ENCODE data around the gene TNFAIP8L1.

The TNFAIP8L1 gene

DNA sequence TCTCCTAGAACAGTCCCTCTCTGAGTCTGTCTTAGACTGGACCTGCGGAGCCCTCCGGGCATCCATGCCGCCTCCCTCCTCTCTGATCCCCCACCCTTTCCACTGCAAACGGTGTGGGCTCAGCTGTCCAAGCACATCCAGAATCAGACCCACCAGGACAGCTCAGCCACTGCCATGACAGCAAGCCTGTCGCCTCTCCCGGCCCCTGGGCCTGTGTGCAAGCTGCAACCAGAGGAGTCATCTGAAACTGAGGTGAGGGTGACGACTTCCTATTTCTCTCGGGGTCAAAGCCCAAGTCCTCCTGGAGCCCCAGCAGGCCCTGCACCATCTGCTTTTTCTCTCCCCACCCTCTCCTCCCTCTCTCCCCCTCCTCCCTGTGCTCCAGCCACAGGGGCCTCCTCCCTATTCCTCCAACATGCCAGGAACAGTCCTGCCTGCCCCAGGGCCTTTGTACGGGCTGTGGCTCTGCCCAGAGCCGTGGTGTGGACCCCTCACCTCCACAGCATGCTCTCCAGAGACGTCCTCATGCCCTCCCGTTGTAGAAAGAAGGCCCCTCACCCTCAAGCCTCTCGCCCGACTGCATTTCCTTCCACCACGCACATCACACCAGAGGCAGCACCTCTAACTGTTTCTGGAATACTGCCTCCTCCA, 54.3 kb downstream of the TNFAIP8L1 start:
- TF ChIP-seq, protein P1, sequence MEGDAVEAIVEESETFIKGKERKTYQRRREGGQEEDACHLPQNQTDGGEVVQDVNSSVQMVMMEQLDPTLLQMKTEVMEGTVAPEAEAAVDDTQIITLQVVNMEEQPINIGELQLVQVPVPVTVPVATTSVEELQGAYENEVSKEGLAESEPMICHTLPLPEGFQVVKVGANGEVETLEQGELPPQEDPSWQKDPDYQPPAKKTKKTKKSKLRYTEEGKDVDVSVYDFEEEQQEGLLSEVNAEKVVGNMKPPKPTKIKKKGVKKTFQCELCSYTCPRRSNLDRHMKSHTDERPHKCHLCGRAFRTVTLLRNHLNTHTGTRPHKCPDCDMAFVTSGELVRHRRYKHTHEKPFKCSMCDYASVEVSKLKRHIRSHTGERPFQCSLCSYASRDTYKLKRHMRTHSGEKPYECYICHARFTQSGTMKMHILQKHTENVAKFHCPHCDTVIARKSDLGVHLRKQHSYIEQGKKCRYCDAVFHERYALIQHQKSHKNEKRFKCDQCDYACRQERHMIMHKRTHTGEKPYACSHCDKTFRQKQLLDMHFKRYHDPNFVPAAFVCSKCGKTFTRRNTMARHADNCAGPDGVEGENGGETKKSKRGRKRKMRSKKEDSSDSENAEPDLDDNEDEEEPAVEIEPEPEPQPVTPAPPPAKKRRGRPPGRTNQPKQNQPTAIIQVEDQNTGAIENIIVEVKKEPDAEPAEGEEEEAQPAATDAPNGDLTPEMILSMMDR (IDR thresholded peaks at IDR 0.05; ENCODE audit: insufficient read depth, low read depth, low read length, missing control alignments): no peak
- no peak for DNase-seq (ENCODE audit: low read depth)
- no peak overlapping the region for H3K4me3 ChIP-seq (ENCODE audit: low read depth, low read length)

DNA sequence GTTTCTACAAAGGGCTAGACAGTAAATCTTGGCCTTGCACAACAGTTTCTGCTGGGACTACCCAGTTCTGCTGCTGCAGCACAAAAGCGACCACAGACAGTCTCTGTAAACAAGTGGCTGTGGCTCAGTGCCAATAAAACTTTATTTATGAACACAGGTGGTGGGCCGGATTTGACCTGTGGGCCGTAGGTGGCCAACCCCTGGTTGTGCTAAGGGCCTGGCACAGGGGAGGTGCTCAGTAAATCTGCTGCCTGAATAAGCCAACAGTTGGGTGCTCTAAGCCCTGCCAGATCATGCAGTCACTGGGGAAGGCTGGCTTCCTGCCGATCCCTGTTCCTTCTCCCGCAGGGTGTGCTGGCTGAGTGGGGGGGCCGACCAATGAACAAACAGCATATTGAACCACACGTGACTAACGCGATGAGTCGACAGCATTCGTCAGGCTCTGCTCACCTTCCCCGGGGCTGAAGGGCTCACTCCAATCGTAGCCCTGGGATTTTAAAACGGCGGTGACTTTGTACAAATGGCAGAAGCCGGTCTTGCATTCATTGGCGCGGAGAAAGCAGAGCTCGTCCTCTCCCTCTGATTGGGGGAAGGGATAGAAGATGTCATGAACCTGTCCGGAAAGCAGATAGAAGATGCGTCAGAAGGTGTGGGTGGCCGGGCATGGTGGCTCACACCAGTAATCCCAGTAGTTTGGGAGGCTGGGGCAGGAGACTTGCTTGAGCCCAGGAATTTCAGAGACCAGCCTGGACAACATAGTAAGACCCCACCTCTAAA, 55.1 kb downstream of the TNFAIP8L1 start:
- H3K4me3 ChIP-seq (ENCODE audit: low read depth, low read length): no peak overlapping the region
- DNase-seq (ENCODE audit: low read depth): no peak
- TF ChIP-seq, protein P1 (IDR thresholded peaks at IDR 0.05; ENCODE audit: insufficient read depth, low read depth, low read length, missing control alignments): no peak

DNA sequence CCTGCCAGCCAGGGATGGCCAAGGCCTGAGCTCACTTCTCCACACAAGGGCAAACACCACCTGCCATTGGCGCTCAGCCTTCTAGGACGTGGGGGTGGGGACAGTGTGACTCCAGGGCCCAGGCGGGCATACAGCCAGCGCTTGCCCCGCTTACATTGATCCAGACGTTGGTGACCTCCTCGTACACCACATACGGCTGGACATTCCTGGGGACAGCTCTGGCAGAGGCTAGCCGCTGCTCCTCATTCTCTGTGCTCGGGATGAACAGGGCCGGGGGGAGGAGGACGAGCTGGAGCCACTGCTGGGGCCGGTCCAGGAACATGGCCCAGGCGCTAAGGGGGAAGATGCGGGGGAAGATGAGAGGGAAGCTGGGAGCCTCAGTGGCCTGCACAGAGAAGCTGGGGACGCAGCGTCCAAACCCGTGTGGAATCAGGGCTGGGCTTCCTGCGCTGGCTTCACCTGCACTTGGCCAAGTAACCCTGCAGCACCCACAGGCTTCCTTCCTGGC, 56.0 kb downstream of the TNFAIP8L1 start:
- TF ChIP-seq, protein P1 (IDR thresholded peaks at IDR 0.05; ENCODE audit: insufficient read depth, low read depth, low read length, missing control alignments): no peak
- DNase-seq (ENCODE audit: low read depth): no peak
- H3K4me3 ChIP-seq (ENCODE audit: low read depth, low read length): no peak overlapping the region

DNA sequence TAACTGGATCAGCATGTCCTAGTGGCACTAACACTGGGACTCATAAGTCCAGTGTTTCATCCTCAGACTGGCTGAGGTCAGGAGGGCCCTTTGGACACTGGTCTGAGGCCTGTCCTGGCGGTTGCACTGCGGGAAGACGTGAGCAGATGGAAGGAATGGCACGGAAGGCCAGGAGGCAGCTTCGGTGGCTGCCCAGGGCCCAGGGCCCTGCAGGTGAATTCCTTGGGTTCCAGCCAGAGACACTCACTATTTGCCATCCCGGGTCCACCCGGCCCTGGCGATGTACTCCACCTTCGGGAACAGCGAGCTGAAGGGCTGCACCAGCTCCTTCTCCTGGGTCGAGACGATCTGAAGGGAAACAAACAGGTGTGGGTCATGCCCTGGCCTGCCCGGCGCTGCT, 58.0 kb downstream of the TNFAIP8L1 start:
- TF ChIP-seq, protein P1 (IDR thresholded peaks at IDR 0.05; ENCODE audit: insufficient read depth, low read depth, low read length, missing control alignments): no peak
- DNase-seq (ENCODE audit: low read depth): no peak

DNA sequence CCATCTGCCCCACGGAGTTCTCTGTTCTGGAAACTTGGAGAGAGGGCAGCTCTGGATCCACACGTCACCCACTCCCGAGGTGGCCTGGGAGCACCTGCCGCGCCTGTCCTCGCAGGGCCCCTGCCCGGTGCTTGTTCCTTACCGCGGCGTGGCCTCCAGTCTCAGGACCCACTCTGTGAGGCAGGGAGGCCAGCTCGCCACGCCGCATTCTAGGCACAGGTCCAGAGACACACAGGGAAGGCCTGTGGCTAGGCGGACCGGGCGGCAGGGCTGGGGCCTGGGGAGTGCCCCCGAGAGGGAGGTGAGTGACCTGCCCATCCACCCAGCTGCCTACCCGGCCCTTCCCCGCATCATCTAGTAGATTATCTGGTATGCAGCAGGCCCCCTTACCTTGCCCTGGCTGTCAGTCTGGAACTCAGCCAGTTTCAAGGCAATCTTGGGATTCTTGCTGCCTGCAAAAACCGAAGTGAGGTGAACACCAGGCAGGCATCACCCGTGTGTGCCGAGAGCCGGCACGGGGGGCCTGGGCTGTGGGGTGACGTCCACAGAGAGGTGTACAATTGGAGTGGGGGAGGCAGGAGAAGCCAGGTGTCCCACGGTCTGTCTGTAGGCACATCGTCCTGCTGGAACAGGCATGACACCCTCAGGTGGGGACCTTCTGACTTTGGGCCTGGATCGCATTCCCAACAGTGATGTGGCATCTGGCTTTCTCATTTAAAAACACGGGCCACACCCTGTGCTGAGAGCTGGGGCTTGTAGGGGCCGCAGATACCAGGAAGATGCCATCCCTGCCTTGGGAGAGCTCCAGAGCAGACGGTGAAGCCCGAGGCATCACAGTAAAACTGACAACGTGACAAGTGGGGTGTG, 60.7 kb downstream of the TNFAIP8L1 start:
- no peak for DNase-seq (ENCODE audit: low read depth)
- no peak overlapping the region for H3K4me3 ChIP-seq (ENCODE audit: low read depth, low read length)
- TF ChIP-seq, protein P1 (IDR thresholded peaks at IDR 0.05; ENCODE audit: insufficient read depth, low read depth, low read length, missing control alignments): no peak

More for the DNA sequence above, 58.0 kb downstream of the TNFAIP8L1 start:
- no peak overlapping the region for H3K4me3 ChIP-seq (ENCODE audit: low read depth, low read length)

DNA sequence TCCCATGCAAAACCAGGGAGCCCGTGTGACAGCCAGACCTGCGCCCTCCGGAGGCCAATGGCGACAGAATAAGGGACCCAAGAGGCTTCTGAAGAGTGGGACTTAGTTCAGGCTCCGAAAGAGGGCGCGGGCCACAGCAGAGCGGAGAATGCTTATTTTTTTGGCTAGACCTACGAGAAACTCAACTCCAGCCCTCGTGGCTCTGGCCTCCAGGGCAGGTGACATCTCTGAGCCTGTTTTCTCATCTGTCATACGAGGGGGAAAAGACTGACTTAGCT, 61.3 kb downstream of the TNFAIP8L1 start:
- no peak overlapping the region for H3K4me3 ChIP-seq (ENCODE audit: low read depth, low read length)
- TF ChIP-seq, protein P1 (IDR thresholded peaks at IDR 0.05; ENCODE audit: insufficient read depth, low read depth, low read length, missing control alignments): no peak
- no peak for DNase-seq (ENCODE audit: low read depth)
